GM12878 (cell line): ENCODE results near the gene TRPM7. TPM values are rescaled to one million over a fixed set of nuclear protein-coding genes. Genes with fewer than 3 reads are reported as not detected.

Source experiments
- ATAC-seq: fragments of 200-7000 bp; cut with Tn5 transposase; 3 replicates; pipeline ENCODE4 v1.9.1; 2020; ENCODE audit warnings: mild to moderate bottlenecking, moderate library complexity
- BruUV-seq: library from RNA; stranded (reverse); fragments of 400-500 nt; replicated peaks from 2 replicates; lab custom pipeline; 2021; lab: Mats Ljungman, UMichigan
- CTCF ChIA-PET: fragments of 300-600 bp; sonication (Branson Sonifier 250); formaldehyde crosslinking; extraction: SDS; loops from one replicate; lab custom pipeline; 2021; ENCODE audit warnings: inconsistent platforms; lab: Yijun Ruan, JAX
- POLR2A ChIA-PET: fragments of 350-600 bp; formaldehyde crosslinking; extraction: SDS; loops from one replicate; lab custom pipeline; 2021; ENCODE audit warnings: inconsistent platforms; lab: Charles Lee
- RAD21 ChIA-PET: fragments of 300-600 bp; sonication (Branson Sonifier 250); formaldehyde crosslinking; loops from one replicate; lab custom pipeline; 2023; ENCODE audit warnings: antibody characterized with exemption; ENCODE audit not compliant: unreplicated experiment; lab: Charles Lee
- SMC1A ChIA-PET: fragments of 300-600 bp; sonication (Branson Sonifier 250); formaldehyde crosslinking; loops from one replicate; lab custom pipeline; 2023; ENCODE audit not compliant: unreplicated experiment, uncharacterized antibody; lab: Charles Lee
- DNase-seq: peaks from one replicate; pipeline ENCODE4 v3.0.0-alpha.2; 2011; ENCODE audit warnings: low read depth, low spot score
- FAIRE-seq: peaks from 3 replicates; lab custom pipeline; 2011; peaks lifted over from hg19 to GRCh38; lab: Jason Lieb, UNC
- H2AFZ ChIP-seq: 2 replicates; pipeline ENCODE4 v1.6.0; 2011; ENCODE audit warnings: low read depth, low read length, control low read depth; ENCODE audit not compliant: control insufficient read depth
- H3K27ac ChIP-seq: 2 replicates; pipeline ENCODE4 v1.5.1; 2011; ENCODE audit warnings: control low read depth; ENCODE audit not compliant: control insufficient read depth, insufficient read depth
- H3K27me3 ChIP-seq, 2 experiments: replicated peaks in 1 of 2; 2 replicates each; pipeline versions ENCODE4 v1.6.0 to v1.6.1; 2011; ENCODE audit warnings: low read length in 1 of 2; ENCODE audit not compliant: control insufficient read depth in 2 of 2, insufficient read depth in 2 of 2
- H3K36me3 ChIP-seq, 2 experiments: 2 replicates each; pipeline ENCODE4 v1.5.1; 2011; ENCODE audit warnings: low read length in 1 of 2; ENCODE audit not compliant: control insufficient read depth in 2 of 2, insufficient read depth in 2 of 2
- H3K4me1 ChIP-seq: 2 replicates; pipeline ENCODE4 v1.6.1; 2011; ENCODE audit warnings: mild to moderate bottlenecking, low read length, moderate library complexity, mixed read lengths; ENCODE audit not compliant: control insufficient read depth, insufficient read depth
- H3K4me2 ChIP-seq: 2 replicates; pipeline ENCODE4 v1.6.0; 2011; ENCODE audit warnings: control low read depth; ENCODE audit not compliant: control insufficient read depth, insufficient read depth
- H3K4me3 ChIP-seq: fragments of 200-600 bp; sonication (generic); 2 replicates; pipeline ENCODE4 v1.5.1; 2016
- H3K79me2 ChIP-seq: 2 replicates; pipeline ENCODE4 v1.6.0; 2011; ENCODE audit warnings: low read length; ENCODE audit not compliant: control insufficient read depth, insufficient read depth
- H3K9ac ChIP-seq: 2 replicates; pipeline ENCODE4 v1.8.0; 2011; ENCODE audit warnings: low read length, control low read depth, mixed read lengths; ENCODE audit not compliant: control insufficient read depth, insufficient read depth
- H3K9me3 ChIP-seq: replicated peaks from 3 replicates; pipeline ENCODE4 v1.5.1; 2011; ENCODE audit warnings: mild to moderate bottlenecking, low read length; ENCODE audit not compliant: control insufficient read depth, insufficient read depth
- H4K20me1 ChIP-seq: 2 replicates; pipeline ENCODE4 v1.6.0; 2011; ENCODE audit not compliant: control insufficient read depth, insufficient read depth
- BHLHE40 ChIP-seq, 2 experiments: fragments of 450-650 bp in 1 of 2; IDR thresholded peaks; 2 replicates each; pipeline ENCODE4 v1.6.1; 2011 to 2017; ENCODE audit warnings: low read depth in 2 of 2, borderline replicate concordance in 1 of 2, improper control_type of control experiment in 1 of 2, low read length in 1 of 2, mild to moderate bottlenecking in 1 of 2
- CBX3 ChIP-seq: fragments of 200-600 bp; sonication (generic); IDR thresholded peaks from 2 replicates; pipeline ENCODE4 v1.6.1; 2016; ENCODE audit warnings: low read depth, borderline replicate concordance
- EED ChIP-seq: sonication (generic); IDR thresholded peaks from 2 replicates; pipeline ENCODE4 v1.6.1; 2016; ENCODE audit warnings: antibody characterized with exemption, low read depth
- ETV6 ChIP-seq, 2 experiments: fragments of 450-650 bp in 1 of 2; IDR thresholded peaks in 1 of 2; conservative IDR thresholded peaks in 1 of 2; 2 replicates each; pipeline ENCODE4 v1.6.1; 2014; ENCODE audit warnings: antibody characterized with exemption in 1 of 2, borderline replicate concordance in 1 of 2, low read depth in 1 of 2, mild to moderate bottlenecking in 1 of 2, moderate library complexity in 1 of 2
- NFYB ChIP-seq: IDR thresholded peaks from 2 replicates; pipeline ENCODE4 v1.6.1; 2011; ENCODE audit warnings: low read depth, mild to moderate bottlenecking, low read length, improper control_type of control experiment, moderate library complexity; ENCODE audit not compliant: insufficient read depth
- NR2C2 ChIP-seq: IDR thresholded peaks from 2 replicates; pipeline ENCODE4 v1.6.1; 2011; ENCODE audit warnings: borderline replicate concordance, low read depth; ENCODE audit not compliant: control insufficient read depth, insufficient read length
- NR2F1 ChIP-seq: fragments of 450-650 bp; conservative IDR thresholded peaks from 2 replicates; pipeline ENCODE4 v1.6.1; 2017; ENCODE audit warnings: mild to moderate bottlenecking
- PAX5 ChIP-seq: IDR thresholded peaks from 2 replicates; pipeline ENCODE4 v1.6.1; 2011; ENCODE audit warnings: low read depth, low read length, borderline replicate concordance
- RELA ChIP-seq: fragments of 450-650 bp; IDR thresholded peaks from 2 replicates; pipeline ENCODE4 v1.8.0; 2014; ENCODE audit warnings: borderline replicate concordance; ENCODE audit not compliant: partially characterized antibody
- WGBS: methylation state at CpG from one replicate; pipeline ENCODE4 v1.1.6; 2016; ENCODE audit warnings: low lambda C conversion rate; ENCODE audit not compliant: insufficient replicate concordance, insufficient coverage; ENCODE audit errors: missing lambda C conversion rate; 5-methylcytosine and 5-hydroxymethylcytosine counted together
- in situ Hi-C: fragments of 300-500 bp; cut with MboI; formaldehyde crosslinking; loops from 9 replicates; pipeline ENCODE4 v1.14.3; 2018; ENCODE audit warnings: mixed read lengths
- intact Hi-C: fragments of 100-400 bp; cut with micrococcal nuclease; formaldehyde crosslinking; loops from one replicate; pipeline ENCODE4 v1.14.2; 2022; ENCODE audit not compliant: unreplicated experiment
- polyA plus RNA-seq, 11 experiments: library from polyadenylated mRNA; depleted of rRNA in 4 of 11; unstranded in 6 of 11; stranded (reverse) in 5 of 11; fragments of >200 nt; fragmentation: Nextera tagmentation in 4 of 11; fragmentation: Illumina TruSeq in 1 of 11; extraction: Ambion mirVana in 4 of 11; extraction: Trizol in 1 of 11; gene quantifications; 1 replicate in 1 of 11; 2 replicates in 10 of 11; pipeline versions ENCODE4 v1.2.1 to v1.2.3, GENCODE V29; 2011 to 2016; ENCODE audit warnings: inconsistent platforms in 2 of 11, missing spikeins in 2 of 11, low read depth in 1 of 11
- total RNA-seq, 4 experiments: library from RNA; depleted of rRNA in 3 of 4; stranded (reverse); fragments of >200 nt in 3 of 4; fragmentation: Illumina TruSeq in 1 of 4; extraction: Trizol in 1 of 4; gene quantifications; 2 replicates each; pipeline versions ENCODE4 v1.2.1 to v1.2.3, GENCODE V29; 2013 to 2021
- TF ChIP-seq, protein P1 (sequence below): fragments of 450-650 bp; IDR thresholded peaks from 2 replicates; pipeline ENCODE4 v1.6.1; 2016; ENCODE audit warnings: mild to moderate bottlenecking
- TF ChIP-seq, protein P2 (sequence below): fragments of 450-650 bp; IDR thresholded peaks from 2 replicates; pipeline ENCODE4 v1.6.1; 2017; ENCODE audit warnings: mild to moderate bottlenecking, moderate library complexity
- TF ChIP-seq, protein P3 (sequence below): fragments of 450-650 bp; formaldehyde crosslinking; IDR thresholded peaks from 2 replicates; pipeline ENCODE4 v1.4.0; 2020; ENCODE audit warnings: mild to moderate bottlenecking, moderate library complexity

TRPM7 gene
- total and polyA plus RNA-seq, 10 of the 15 experiments (the other 5 are each of a cell fraction or from before 2014, with no cell fraction given), result 4.5 to 49.7 (median 22.5) TPM

DNA sequence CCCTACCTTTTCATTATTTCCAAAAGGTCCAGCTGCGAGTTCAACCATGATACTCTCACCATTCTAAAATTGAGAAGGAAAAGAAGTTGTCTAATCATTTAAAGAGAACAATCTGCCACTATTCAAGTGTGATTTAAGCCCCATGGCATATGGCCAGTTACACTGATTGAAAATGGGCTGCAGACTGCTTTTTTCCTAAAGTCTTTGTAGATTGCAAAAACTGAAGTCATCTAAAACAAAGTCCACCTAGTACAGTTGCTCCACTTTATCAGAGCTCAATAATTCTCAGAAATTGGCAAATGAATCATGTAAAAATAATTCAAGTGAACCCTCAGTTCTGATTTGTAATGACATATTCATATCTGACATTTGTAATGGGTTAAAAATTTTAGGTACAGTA is 39.7 kb upstream of the TRPM7 start (continued):
- no peak for TF ChIP-seq ETV6 (conservative IDR thresholded peaks at IDR 0.05 in 1 of 2, IDR thresholded peaks at IDR 0.05 in 1 of 2; ENCODE audit: borderline replicate concordance in 1 of 2, low read depth in 1 of 2)
- TF ChIP-seq, all 136 proteins: peak for 0

DNA sequence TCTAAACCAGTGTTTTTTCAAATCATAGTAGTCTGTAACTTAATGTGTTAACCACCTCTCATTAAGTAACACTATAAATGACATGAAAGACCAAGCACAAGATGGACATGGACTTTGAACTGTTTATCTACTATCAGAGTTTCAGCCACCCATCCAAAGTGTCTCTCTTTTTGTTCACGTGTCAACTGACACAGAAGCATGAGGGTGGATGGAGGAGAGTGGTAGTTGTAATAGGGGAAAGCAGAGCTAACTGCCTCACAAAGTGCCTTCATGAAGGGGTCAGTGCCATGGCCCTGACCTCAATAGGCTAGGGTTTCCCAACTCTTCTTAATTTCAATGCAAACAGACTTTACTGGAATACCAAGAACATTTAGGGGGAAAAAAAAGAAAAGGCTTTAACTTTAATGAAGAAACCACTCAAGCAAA is 32.1 kb upstream of the TRPM7 start:
- Histone ChIP-seq H3K9ac (no peak overlapping the region), H4K20me1 (no peaks in the 10 kb centered on the region), H3K4me1 (no peaks in the 10 kb centered on the region), H3K9me3 (no peaks in the 10 kb centered on the region), H3K36me3 (peaks cover 0 to 5% of the 10 kb centered on the region in 2 experiments; a peak in 3 of 4 replicates), H3K79me2 (no peaks in the 10 kb centered on the region), H3K4me3 (no peak overlapping the region), H3K4me2 (no peak overlapping the region), H2AFZ (no peak overlapping the region), H3K27me3 (no peaks in the 10 kb centered on the region), H3K27ac (no peak overlapping the region)
- SMC1A ChIA-PET, result interaction anchor here (0.7 kb wide), 1 partner anchor 44 kb away, joined by 4 read pairs; no protein-coding TSS in a partner anchor
- intact Hi-C loops (no loop called here), in situ Hi-C loops (no loop called here)
- ATAC-seq (no peak), DNase-seq (no peak), FAIRE-seq (no peak)
- WGBS, result 100% methylated on average over 1 of the region's 1 CpG
- CTCF ChIA-PET, result interaction anchor here (1.0 to 1.9 kb wide), 3 partner anchors 12 to 168 kb away, joined by 3 to 6 read pairs (median 3); no protein-coding TSS in a partner anchor
- POLR2A ChIA-PET, result interaction anchor here (0.6 kb wide), 1 partner anchor 222 kb away, joined by 3 read pairs; no protein-coding TSS in a partner anchor
- RAD21 ChIA-PET, result no interaction called here
- no TSS peak for BruUV-seq
- TF ChIP-seq PAX5 (no peak), RELA (no peak), NFYB (no peak), BHLHE40 (IDR thresholded peaks at IDR 0.05; ENCODE audit: borderline replicate concordance in 1 of 2, low read depth in 2 of 2, low read length in 1 of 2) (peak in 1 of 2 experiments; percentile 44; a peak in 1 of 4 replicates), NR2F1 (no peak), CBX3 (no peak), NR2C2 (no peak), EED (no peak)
- TF ChIP-seq, protein P1, sequence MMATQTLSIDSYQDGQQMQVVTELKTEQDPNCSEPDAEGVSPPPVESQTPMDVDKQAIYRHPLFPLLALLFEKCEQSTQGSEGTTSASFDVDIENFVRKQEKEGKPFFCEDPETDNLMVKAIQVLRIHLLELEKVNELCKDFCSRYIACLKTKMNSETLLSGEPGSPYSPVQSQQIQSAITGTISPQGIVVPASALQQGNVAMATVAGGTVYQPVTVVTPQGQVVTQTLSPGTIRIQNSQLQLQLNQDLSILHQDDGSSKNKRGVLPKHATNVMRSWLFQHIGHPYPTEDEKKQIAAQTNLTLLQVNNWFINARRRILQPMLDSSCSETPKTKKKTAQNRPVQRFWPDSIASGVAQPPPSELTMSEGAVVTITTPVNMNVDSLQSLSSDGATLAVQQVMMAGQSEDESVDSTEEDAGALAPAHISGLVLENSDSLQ, result 0 out of 2 replicates have a peak, but pooled peaks have one; percentile 25
- TF ChIP-seq, protein P2, sequence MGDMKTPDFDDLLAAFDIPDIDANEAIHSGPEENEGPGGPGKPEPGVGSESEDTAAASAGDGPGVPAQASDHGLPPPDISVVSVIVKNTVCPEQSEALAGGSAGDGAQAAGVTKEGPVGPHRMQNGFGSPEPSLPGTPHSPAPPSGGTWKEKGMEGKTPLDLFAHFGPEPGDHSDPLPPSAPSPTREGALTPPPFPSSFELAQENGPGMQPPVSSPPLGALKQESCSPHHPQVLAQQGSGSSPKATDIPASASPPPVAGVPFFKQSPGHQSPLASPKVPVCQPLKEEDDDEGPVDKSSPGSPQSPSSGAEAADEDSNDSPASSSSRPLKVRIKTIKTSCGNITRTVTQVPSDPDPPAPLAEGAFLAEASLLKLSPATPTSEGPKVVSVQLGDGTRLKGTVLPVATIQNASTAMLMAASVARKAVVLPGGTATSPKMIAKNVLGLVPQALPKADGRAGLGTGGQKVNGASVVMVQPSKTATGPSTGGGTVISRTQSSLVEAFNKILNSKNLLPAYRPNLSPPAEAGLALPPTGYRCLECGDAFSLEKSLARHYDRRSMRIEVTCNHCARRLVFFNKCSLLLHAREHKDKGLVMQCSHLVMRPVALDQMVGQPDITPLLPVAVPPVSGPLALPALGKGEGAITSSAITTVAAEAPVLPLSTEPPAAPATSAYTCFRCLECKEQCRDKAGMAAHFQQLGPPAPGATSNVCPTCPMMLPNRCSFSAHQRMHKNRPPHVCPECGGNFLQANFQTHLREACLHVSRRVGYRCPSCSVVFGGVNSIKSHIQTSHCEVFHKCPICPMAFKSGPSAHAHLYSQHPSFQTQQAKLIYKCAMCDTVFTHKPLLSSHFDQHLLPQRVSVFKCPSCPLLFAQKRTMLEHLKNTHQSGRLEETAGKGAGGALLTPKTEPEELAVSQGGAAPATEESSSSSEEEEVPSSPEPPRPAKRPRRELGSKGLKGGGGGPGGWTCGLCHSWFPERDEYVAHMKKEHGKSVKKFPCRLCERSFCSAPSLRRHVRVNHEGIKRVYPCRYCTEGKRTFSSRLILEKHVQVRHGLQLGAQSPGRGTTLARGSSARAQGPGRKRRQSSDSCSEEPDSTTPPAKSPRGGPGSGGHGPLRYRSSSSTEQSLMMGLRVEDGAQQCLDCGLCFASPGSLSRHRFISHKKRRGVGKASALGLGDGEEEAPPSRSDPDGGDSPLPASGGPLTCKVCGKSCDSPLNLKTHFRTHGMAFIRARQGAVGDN, result peak; percentile 65; the same call in 1 of the 2 replicates
- TF ChIP-seq, protein P3, sequence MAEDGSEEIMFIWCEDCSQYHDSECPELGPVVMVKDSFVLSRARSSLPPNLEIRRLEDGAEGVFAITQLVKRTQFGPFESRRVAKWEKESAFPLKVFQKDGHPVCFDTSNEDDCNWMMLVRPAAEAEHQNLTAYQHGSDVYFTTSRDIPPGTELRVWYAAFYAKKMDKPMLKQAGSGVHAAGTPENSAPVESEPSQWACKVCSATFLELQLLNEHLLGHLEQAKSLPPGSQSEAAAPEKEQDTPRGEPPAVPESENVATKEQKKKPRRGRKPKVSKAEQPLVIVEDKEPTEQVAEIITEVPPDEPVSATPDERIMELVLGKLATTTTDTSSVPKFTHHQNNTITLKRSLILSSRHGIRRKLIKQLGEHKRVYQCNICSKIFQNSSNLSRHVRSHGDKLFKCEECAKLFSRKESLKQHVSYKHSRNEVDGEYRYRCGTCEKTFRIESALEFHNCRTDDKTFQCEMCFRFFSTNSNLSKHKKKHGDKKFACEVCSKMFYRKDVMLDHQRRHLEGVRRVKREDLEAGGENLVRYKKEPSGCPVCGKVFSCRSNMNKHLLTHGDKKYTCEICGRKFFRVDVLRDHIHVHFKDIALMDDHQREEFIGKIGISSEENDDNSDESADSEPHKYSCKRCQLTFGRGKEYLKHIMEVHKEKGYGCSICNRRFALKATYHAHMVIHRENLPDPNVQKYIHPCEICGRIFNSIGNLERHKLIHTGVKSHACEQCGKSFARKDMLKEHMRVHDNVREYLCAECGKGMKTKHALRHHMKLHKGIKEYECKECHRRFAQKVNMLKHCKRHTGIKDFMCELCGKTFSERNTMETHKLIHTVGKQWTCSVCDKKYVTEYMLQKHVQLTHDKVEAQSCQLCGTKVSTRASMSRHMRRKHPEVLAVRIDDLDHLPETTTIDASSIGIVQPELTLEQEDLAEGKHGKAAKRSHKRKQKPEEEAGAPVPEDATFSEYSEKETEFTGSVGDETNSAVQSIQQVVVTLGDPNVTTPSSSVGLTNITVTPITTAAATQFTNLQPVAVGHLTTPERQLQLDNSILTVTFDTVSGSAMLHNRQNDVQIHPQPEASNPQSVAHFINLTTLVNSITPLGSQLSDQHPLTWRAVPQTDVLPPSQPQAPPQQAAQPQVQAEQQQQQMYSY (CRISPR knock-in tag), result no peak
